ENCODE data around the gene NSD1. TPM values are rescaled to one million over a fixed set of nuclear protein-coding genes. Genes with fewer than 3 reads are reported as not detected.

NSD1 gene
- total RNA-seq, 1 experiment from 2014 or later = 58.8 TPM

GRCh38 chr5:177329883-177330282, 196.3 kb downstream of the NSD1 start:
- CTCF ChIA-PET = no interaction called here
- Histone ChIP-seq H3K9ac (ENCODE audit: low read length) (no peak overlapping the region), H3K27me3 (ENCODE audit: insufficient read depth, low read length) (no peaks in the 10 kb centered on the region), H4K20me1 (ENCODE audit: insufficient read depth) (no peaks in the 10 kb centered on the region), H3K4me3 (replicated peaks in 1 of 2; ENCODE audit: low read depth in 1 of 2, low read length in 2 of 2) (no peak overlapping the region), H3K36me3 (ENCODE audit: control insufficient read depth in 1 of 2, insufficient read depth in 2 of 2, low read length in 2 of 2) (peaks cover 12 to 16% of the 10 kb centered on the region in 2 experiments; a peak in 3 of 4 replicates), H3K27ac (ENCODE audit: low read depth, low read length) (no peak overlapping the region), H3K9me2 (ENCODE audit: insufficient read depth) (no peaks in the 10 kb centered on the region), H3K4me2 (ENCODE audit: low read length) (no peak overlapping the region), H2AFZ (ENCODE audit: low read depth, low read length, poor library complexity, severe bottlenecking) (no peak overlapping the region), H3K4me1 (ENCODE audit: control insufficient read depth in 1 of 2, insufficient read depth in 2 of 2, low read length in 2 of 2) (peaks cover 7 to 11% of the 10 kb centered on the region in 2 experiments; a peak in 3 of 4 replicates), H3K9me3 (ENCODE audit: control insufficient read depth in 1 of 2, insufficient read depth in 1 of 2, low read depth in 1 of 2, low read length in 2 of 2) (no peaks in the 10 kb centered on the region), H3K79me2 (ENCODE audit: insufficient read depth, low read length) (no peaks in the 10 kb centered on the region)
- ATAC-seq = no peak
- BruUV-seq (replicated peaks) = no TSS peak
- no peak for TF ChIP-seq CEBPB (IDR thresholded peaks at IDR 0.05; ENCODE audit: low read depth)
- intact Hi-C loops (cut with micrococcal nuclease) = no loop called here
- RAD21 ChIA-PET (ENCODE audit: low non-redundant PET in 1 of 2, low total read pairs in 2 of 2, uncharacterized antibody in 2 of 2, unreplicated experiment in 2 of 2) = no interaction called here
- POLR2A ChIA-PET = no interaction called here
- DNase-seq (ENCODE audit: low read depth, low spot score) = no peak

- POLR2A ChIA-PET = no interaction called here
Measured at GRCh38 chr5:177330991-177331842, 197.6 kb downstream of the NSD1 start.

More at GRCh38 chr5:177330991-177331842, 197.6 kb downstream of the NSD1 start:
- no peak overlapping the region for H3K4me3 ChIP-seq (replicated peaks in 1 of 2; ENCODE audit: low read depth in 1 of 2, low read length in 2 of 2)
- intact Hi-C loops (cut with micrococcal nuclease) = no loop called here
- DNase-seq (ENCODE audit: low read depth, low spot score) (no peak), ATAC-seq (no peak)
- H2AFZ ChIP-seq (ENCODE audit: low read depth, low read length, poor library complexity, severe bottlenecking) = no peak overlapping the region
- H3K27ac ChIP-seq (ENCODE audit: low read depth, low read length) = no peak overlapping the region
- peaks cover 16 to 23% of the 10 kb centered on the region in 2 experiments; a peak in 3 of 4 replicates for H3K36me3 ChIP-seq (ENCODE audit: control insufficient read depth in 1 of 2, insufficient read depth in 2 of 2, low read length in 2 of 2)
- TF ChIP-seq CBX3 (IDR thresholded peaks at IDR 0.05; ENCODE audit: low read depth) (no peak), POLR2A (IDR thresholded peaks at IDR 0.05; ENCODE audit: borderline replicate concordance, extremely low read depth, insufficient read depth, insufficient read length) (no peak), YY1 (IDR thresholded peaks at IDR 0.05; ENCODE audit: extremely low read depth, insufficient replicate concordance, low read depth, low read length) (no peak), SP1 (IDR thresholded peaks at IDR 0.05; ENCODE audit: low read depth) (no peak), CEBPB (IDR thresholded peaks at IDR 0.05; ENCODE audit: low read depth) (no peak), TCF7L2 (IDR thresholded peaks at IDR 0.05; ENCODE audit: borderline replicate concordance, extremely low read depth, insufficient read depth, insufficient read length) (no peak), POLR2AphosphoS5 (IDR thresholded peaks at IDR 0.05; ENCODE audit: low read depth, low read length) (no peak), ATF3 (IDR thresholded peaks at IDR 0.05) (no peak), RAD21 (IDR thresholded peaks at IDR 0.05; ENCODE audit: low read depth) (no peak), ELF1 (IDR thresholded peaks at IDR 0.05; ENCODE audit: borderline replicate concordance, low read depth) (no peak)
- BruUV-seq (replicated peaks) = no TSS peak
- no peaks in the 10 kb centered on the region for H3K79me2 ChIP-seq (ENCODE audit: insufficient read depth, low read length)
- H4K20me1 ChIP-seq (ENCODE audit: insufficient read depth) = no peaks in the 10 kb centered on the region
- H3K27me3 ChIP-seq (ENCODE audit: insufficient read depth, low read length) = no peaks in the 10 kb centered on the region
- ChIA-PET CTCF (no interaction called here), RAD21 (ENCODE audit: low non-redundant PET in 1 of 2, low total read pairs in 2 of 2, uncharacterized antibody in 2 of 2, unreplicated experiment in 2 of 2) (no interaction called here)
- no peak overlapping the region for H3K9ac ChIP-seq (ENCODE audit: low read length)
- H3K9me2 ChIP-seq (ENCODE audit: insufficient read depth) = no peaks in the 10 kb centered on the region
- H3K9me3 ChIP-seq (ENCODE audit: control insufficient read depth in 1 of 2, insufficient read depth in 1 of 2, low read depth in 1 of 2, low read length in 2 of 2) = no peaks in the 10 kb centered on the region
- H3K4me2 ChIP-seq (ENCODE audit: low read length) = no peak overlapping the region
- peaks cover 1 to 3% of the 10 kb centered on the region in 2 experiments; a peak in 3 of 4 replicates for H3K4me1 ChIP-seq (ENCODE audit: control insufficient read depth in 1 of 2, insufficient read depth in 2 of 2, low read length in 2 of 2)

Data from HCT116 (cell line).